WI38 (cell line): ENCODE results near the gene CCL1.

ENCODE experiments used
- H3K4me3 ChIP-seq: 2 replicates; pipeline ENCODE4 v1.5.1; 2011; ENCODE audit warnings: low read depth, mild to moderate bottlenecking, control low read depth, low read length
- CTCF ChIP-seq: IDR thresholded peaks from 2 replicates; pipeline ENCODE4 v1.5.1; 2012; ENCODE audit warnings: low read depth, mild to moderate bottlenecking, control low read depth, low read length

CCL1 gene

GRCh38 chr17:34374457-34374856 is 11.4 kb upstream of the CCL1 start:
- no peak for TF ChIP-seq CTCF

GRCh38 chr17:34371405-34372100 is 8.5 kb upstream of the CCL1 start:
- no peak overlapping the region for H3K4me3 ChIP-seq
- no peak for TF ChIP-seq CTCF

More at GRCh38 chr17:34374457-34374856, 11.4 kb upstream of the CCL1 start:
- H3K4me3 ChIP-seq, result no peak overlapping the region

DNA sequence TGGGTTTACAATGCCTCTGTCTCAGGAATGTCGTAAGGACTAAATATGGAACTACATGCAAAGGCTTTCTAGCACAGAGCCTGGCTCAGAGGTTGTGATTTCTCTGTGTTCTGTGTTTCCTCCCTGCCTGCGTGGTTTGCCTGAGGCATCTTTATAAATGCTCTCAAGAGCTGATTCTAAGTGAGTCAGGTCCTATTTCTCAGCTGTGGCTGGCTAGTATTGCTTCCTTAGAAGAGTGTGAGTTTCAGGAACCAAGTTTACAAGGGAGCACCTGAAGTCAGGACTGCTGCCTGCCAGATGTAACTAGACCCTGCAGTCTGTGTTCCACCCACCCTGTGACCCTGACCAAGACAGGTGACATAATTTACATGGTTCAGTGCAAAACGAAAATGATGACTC is 8.0 kb upstream of the CCL1 start:
- no peak for TF ChIP-seq CTCF
- no peak overlapping the region for H3K4me3 ChIP-seq

GRCh38 chr17:34370376-34370996 is 7.5 kb upstream of the CCL1 start:
- no peak overlapping the region for H3K4me3 ChIP-seq
- TF ChIP-seq CTCF, result no peak

GRCh38 chr17:34369571-34369970 is 6.5 kb upstream of the CCL1 start:
- TF ChIP-seq CTCF, result no peak

DNA sequence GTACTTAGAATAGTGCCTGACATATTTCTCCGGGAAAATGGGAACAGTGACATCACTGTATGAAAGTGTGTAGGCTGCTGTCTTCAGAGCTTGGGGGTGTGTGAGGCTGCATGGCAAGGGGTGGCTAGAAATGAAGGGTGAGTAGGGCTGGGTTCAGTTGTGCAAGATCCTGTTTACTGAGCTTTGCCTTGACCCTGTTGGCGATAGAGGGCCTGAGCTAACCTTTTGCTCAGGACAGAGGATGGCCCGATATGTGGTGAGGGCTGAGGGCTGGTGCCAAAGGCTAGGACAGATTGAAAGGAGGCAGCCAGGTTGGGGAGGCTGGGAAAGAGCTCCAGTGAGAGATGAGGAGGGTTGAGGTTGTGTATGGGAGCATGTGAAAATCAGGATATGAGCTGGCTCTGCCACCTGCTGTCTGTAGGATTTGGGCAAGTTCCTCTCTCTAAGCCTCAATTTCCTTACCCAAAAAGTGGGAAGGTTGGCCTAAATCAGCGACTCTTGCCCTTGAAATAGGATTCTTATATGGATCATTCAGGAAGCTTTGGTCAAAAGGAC is 6.0 kb upstream of the CCL1 start:
- TF ChIP-seq CTCF, result no peak
- no peak overlapping the region for H3K4me3 ChIP-seq

More at GRCh38 chr17:34369571-34369970, 6.5 kb upstream of the CCL1 start:
- H3K4me3 ChIP-seq, result no peak overlapping the region
